Fibroblast of upper back skin (primary cell): ENCODE results near the gene USP12.
"Not testable (repeated sequence)": the region's sequence is repeated elsewhere in the genome, so short reads cannot be mapped to it uniquely, and the experiment has no call there.

Source experiments
- DNase-seq: peaks from one replicate; pipeline ENCODE4 v3.0.0-alpha.2; 2013

Gene USP12, protein sequence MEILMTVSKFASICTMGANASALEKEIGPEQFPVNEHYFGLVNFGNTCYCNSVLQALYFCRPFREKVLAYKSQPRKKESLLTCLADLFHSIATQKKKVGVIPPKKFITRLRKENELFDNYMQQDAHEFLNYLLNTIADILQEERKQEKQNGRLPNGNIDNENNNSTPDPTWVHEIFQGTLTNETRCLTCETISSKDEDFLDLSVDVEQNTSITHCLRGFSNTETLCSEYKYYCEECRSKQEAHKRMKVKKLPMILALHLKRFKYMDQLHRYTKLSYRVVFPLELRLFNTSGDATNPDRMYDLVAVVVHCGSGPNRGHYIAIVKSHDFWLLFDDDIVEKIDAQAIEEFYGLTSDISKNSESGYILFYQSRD

DNA sequence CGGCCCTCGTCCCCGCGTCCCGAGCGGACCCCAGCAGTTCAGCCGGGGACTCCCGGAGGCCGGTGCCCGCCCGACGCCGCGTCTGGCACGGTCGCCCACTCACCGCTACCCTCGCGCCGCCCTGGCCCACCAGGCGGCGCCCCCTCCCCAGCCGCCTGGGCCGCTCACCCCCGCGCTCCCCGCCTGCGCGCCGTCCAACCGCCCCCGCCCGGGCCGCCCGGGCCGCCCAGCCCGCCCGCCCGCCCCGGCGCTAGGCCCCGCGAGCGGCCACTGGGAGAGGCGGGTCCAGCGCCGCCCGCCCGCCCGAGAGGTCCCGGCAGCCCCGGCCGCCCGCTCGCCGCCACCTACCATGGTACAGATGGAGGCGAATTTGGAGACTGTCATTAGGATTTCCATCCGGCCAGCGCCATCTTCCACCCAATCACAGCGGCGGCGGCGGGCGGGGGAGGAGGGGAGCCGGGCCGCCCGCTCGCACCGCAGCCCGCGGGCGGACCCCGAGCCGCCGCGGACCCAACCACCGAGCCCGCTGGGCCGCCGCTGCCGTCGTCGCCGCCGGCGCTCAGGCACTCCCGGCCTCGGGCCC lies at the start of gene USP12:
USP12 (minus strand) TSS at position 568 of the 583 bp plus-strand sequence; CDS start at position 396, 172 bp downstream.
- DNase-seq: no peak

DNA sequence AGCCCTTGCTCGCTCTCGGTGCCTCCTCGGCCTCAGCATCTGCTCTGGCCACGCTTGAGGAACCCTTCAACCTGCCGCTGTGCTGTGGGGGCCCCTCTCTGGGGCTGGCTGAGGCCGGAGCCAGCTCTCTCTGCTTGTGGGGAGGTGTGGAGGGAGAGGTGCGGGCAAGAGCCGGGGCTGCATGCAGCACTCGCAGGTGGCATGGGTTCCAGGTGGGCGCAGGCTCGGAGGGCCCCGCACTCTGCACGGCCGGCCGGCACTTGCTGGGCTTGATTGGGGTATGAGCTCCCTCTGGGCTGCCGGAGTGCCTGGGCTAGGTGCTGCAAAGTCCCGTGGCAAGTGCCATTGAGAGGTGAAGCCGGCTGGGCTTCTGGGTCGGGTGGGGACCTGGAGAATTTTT lies 48.0 kb upstream of the USP12 start:
- no peak for DNase-seq

DNA sequence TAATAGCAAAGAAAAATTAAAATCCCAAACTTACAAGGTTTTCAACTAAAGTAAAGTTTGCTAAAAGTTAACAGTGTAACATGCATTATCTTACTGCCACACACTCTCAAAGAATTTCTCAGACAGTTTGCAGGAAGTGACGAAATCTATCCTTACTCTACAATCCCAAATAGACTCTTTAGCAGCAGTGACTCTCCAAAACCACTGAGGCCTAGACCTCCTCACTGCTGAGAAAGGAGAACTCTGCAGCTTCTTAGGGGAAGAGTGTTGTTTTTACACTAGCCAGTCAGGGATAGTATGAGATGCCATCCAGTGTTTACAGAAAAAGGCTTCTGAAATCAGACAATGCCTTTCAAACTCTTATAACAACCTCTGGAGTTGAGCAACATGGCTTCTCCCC lies 47.2 kb upstream of the USP12 start:
- not testable (repeated sequence) for DNase-seq

DNA sequence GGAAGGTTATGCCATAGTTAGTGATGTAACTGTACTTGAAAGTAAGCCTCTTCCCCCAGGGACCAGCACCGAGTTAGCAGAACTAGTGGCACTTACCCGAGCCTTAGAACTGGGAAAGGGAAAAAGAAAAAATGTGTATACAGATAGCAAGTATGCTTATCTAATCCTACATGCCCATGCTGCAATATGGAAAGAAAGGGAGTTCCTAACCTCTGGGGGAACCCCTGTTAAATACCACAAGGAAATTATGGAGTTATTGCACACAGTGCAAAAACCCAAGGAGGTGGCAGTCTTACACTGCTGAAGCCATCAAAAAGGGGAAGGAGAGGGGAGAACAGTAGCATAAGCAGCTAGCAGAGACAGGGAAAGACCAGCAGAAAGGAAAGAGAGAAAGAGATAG lies 46.2 kb upstream of the USP12 start:
- DNase-seq: not testable (repeated sequence)

DNA sequence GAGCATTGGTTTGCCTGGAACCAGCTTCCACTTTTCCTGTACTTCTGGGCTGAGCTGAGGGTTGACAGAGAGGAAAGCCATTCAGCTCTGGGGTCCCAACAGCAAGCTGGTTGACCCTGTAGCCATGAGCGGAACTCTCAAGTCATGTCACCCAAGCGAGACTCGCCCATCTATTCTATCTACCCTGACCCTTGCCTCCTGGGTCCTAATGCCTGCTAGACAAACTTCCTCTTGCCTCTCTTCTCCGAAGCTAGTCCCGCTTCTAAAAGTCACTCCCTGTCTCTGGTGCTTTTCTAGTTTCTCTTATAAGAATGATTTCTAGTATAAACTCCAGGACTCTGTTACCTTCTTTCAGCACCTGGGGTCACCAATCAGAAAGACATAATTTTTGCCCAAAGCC lies 41.8 kb upstream of the USP12 start:
- DNase-seq: not testable (repeated sequence)

DNA sequence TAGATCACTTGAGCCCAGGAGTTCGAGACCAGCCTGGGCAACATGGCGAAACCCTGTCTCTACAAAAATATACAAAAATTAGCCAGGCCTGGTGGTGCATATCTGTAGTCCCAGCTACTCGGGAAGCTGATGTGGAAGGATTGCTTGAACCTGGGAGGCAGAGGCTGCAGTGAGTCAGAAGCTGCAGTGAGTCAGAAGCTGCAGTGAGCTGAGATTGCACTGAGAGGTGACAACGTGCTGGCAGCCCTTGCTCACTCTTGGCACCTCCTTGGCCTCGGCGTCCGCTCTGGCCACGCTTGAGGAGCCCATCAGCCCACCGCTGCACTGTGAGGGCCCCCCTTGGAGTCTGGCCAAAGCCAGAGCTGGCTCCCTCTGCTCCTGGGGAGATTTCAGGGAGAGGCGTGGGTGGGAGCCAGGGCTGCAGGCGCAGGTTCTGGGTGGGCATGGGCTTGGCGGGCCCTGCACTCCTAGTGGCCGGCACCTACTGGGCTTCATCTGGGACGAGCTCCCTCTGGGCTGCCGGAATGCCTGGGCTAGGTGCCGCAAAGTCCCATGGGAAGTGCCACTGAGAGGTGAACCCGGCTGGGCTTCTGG lies 40.3 kb upstream of the USP12 start:
- peak; percentile 61 for DNase-seq

DNA sequence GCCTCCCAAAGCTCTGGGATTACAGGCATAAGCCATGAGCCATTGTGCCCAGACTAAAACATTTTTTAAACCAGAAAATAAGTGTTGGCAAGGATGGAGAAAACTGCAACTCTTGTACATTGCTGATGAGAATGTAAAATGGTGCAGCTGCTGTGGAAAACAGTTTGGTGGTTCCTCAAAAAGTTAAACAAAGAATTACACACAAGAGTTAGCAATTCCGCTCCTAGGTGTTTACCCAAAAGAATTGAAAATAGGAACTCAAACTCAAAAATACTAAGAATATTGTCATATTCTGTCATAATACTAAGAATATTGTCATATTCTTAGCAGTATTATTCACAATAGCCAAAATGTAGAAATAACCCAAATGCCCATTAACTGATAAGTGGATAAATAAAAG lies 39.7 kb upstream of the USP12 start:
- no peak for DNase-seq

DNA sequence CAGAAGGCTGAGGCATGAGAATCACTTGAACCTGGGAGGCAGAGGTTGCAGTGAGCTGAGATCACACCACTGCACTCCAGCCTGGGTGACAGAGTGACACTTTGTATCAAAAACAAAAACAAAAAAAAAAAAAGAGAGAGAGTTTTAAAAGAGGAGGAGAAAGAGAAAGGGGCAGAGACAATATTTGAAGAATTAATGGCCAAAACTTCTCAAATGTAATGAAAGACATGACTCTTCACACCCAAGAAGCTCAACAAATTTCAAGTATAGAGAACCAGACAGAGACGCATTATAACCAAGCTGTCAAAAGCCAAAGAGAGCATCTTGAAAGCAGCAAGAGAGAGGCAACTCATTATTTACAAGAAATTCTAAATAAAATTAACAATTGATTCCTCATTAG lies 36.9 kb upstream of the USP12 start:
- DNase-seq: no peak

DNA sequence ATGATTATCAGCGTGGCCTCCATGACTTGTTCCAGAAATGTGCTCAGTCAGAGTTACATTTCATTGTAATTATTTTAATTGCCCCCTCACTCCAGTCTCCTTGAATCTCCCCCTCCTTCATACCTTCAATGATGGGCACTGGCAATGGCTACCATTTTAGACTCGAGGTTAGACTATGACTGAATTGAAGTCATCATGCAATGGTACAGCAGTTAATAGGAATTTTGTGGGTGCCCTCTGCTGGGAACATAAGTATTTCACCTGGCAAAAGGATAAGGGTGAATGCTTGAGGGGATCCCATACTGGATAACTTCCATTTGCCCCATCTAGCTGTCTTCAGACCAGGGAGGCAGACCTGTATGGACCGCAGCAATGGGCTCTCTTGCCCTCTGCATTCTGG lies 32.2 kb upstream of the USP12 start:
- no peak for DNase-seq

DNA sequence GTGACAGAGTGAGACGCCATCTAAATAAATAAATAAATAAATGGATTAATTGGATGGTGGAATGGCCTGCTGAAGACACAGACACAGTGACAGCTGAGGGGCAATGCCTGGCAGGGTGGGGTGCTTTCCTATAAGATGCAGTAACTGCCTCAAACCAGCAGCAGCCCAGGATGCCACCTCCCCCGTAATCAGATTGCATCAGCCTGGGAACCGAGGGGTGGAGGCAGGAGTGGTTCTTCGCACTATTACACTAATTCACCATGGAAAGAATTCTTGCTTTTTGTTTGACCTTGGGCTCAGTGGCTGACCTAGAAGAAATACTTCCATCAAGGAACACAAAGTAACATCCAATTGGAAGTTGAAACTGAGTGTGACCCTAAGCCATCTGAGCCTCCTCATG lies 31.6 kb upstream of the USP12 start:
- DNase-seq: no peak

DNA sequence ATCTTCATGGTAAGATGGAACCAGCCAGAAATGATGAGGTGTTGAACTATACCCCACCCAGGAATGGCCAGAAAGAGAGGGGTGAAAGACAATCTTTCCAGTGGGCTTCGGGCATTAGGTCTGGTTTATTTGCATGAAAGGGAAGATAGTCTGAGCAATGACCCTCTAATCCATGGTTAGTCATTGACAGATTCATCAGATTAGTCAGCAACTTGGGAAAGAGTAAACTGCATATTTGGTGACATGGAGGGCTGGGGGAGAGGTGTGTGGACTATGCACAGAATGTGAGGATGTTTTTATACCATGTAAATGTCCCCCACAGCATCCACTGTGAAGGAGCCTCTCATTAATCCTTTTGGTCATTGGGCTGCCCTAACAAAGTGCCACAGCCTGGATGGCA lies 30.1 kb upstream of the USP12 start:
- peak; percentile 25 for DNase-seq

DNA sequence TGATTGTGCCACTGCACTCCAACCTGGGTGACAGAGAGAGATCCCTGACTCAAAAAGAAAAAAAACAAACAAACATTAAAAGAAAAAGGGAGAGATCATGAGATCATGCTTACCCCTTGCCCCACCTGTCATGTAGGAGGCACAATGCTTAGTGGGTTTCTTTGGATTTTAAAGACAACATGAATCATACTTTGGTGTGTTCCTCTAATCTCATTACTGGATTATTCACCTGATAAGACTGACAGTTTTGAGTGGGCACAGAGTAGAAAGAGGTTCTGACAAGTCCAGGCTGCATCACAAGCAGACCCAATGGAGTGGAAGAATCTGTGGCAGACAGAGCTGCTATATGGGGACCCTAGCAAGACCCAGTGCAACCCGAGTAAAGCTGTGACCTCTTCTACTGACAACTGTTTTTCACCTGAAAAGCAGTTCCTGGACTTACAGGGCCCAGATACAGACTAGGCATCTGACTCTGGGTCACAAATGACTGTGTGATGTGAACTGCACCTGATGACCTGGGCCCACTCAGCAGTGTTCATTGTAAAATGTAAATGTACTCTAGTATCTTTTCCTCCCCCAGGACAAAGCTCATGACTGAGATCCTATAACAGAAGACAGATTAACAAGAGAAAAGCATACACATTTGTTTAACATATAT lies 28.9 kb upstream of the USP12 start:
- DNase-seq: no peak

DNA sequence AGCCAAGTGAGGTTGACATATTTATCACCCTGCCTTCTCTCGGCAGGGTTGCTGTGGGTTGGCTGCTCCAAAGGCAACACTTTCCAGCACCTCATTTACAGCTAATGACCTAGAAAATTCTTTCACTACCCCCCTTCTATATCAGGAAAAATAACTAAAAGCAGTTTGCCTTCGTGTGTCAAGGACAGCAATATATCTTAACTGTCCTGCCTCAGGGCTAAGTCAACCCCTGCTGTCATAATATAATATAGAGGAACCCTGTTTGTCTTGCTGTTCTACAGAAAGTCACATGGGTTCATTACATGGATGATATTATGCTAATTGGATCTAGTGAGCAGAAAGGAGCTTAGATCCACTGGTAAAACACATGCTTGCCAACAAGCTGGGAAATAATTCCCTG lies 28.1 kb upstream of the USP12 start:
- DNase-seq: no peak

DNA sequence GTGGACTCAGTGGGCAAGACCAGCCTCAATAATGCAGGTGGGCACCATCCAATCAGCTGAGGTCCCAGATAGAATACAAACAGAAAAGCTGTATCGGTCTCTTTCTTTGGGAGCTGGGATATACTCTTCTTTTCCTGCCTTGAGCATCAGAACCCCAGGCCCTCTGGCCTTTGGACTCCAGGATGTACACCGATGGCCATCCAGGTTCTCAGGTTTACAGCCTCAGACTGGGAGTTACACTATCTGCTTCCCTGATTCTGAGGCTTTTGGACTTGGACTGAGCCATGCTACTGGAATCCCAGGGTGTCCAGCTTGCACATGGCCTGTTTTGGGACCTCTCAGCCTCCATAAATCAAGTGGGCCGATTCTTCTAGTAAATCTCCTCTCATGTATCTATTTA lies 27.6 kb upstream of the USP12 start:
- no peak for DNase-seq

DNA sequence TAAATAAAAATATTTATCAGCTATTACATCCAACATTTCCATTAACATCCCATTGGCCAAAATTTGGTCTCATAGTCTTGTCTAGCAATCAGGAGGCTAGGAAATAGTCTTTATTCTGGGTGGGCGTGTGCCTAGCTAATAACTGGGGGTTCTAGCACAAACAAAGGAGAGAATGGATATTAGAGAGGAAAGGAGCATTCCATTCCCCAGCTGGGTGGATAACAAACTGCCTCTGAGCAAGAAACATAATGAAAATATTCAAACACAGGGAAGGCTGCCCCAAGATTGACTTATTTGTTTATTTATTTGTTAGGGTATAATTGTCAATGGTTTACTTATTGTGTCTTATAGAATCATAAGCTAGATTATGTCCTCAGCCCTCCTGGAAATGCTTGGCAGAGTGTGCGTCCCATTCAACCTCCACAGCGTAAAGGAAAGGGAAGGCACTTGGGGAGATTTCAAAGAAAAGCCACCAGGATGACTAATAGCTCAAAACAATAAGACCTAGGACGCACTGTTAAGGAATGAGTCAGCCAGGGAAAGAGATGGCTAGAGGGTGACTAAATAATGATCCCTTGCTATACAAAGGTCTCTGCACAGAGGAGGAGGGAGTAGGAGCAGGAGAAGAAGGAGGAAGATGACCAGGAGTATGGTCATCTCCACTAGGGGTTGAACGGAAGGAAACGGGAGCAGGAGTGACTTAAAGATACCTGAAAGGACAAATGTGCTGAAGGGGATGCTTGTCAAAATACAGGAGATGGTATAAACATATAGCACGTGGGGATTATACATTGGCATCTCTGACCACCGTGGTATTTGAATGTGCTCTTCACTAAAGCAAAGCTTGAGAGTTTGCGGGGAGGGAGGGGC lies 23.5 kb upstream of the USP12 start:
- peak; percentile 89 for DNase-seq

DNA sequence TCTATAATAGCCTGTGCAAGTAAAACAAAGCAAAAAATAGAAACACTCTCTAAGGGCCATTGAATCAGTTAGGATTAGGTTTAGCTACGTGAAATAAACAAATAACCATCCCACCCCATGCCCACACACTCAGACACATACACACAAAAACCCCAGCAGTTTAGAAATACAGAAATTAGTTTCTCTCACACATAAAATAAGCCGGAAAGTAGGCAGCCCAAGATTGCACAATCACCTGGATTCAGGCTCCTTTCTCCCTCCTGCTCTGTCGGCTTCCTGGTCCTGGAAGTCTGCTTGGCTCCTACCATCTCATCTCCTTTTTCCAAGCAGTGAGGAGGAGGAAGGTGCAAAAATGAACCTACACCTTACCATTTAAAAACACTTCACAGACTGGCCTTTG lies 22.6 kb upstream of the USP12 start:
- no peak for DNase-seq

DNA sequence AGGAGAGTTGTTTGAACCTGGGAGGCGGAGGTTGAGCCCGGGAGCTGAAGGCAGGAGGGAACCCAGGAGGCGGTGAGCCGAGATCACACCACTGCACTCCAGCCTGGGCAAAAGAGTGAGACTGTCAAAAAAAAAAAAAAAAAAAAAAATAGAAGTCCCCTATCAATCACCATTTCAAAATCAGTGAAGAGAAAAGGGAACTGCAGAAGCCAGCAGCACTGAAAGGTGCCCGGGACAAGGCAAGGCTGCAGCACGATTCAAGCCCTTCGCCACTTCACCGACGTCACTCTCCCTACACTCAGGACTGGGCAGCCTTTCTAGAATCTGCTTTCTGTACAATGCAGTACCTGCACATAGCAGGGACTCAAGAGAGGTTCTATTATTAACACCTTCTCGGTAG lies 21.9 kb upstream of the USP12 start:
- no peak for DNase-seq

DNA sequence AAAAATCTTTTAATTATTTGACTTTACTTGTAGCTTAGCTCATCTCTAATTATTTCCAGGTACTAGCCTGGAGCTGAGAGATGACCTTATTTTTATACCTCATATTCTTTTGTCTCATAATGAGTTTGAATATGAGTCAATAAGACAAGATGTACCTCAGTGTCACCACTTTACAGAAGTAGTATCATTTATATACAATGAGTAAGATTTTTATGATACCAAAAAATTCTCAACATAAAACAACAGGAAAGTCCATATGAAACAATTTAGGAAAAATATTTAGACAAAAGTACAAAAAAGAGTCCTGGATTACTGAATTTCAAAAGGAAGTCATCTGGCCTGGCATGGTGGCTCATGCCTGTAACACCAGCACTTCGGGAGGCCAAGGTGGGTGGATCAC lies 21.4 kb upstream of the USP12 start:
- no peak for DNase-seq

DNA sequence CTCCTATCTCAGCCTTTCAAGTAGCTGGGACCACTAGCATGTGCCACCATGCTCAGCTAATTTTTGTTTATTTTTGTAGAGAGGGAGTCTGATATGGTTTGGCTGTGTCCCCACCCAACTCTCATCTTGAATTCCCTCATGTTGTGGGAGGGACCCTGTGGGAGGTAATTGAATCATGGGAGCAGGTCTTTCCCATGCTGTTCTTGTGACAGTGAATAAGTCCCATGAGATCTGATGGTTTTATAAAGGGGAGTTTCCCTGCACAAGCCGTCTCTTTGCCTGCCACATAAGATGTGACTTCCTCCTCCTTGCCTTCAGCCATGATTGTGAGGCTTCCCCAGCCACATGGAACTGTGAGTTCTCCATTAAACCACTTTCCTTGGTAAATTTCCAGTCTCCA lies 20.8 kb upstream of the USP12 start:
- DNase-seq: not testable (repeated sequence)

DNA sequence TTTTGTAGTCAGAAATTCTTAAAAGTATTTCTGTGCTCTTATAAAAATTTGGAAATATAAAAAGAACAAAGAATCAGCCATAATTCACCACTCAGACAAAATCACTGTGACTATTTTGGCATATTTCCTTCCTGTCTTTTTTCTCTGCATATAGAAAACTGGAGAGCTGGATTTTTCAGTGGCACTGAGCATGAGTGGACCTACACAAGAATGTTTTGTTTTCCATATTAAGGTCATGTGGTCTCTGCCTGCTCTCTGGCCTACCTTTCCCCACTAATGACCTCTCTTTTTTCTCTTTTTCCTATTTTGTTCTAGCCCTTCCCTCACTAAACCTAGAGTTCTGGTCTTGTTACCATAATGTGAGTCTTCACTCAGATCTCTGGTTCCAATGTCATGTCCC lies 17.6 kb upstream of the USP12 start:
- no peak for DNase-seq

DNA sequence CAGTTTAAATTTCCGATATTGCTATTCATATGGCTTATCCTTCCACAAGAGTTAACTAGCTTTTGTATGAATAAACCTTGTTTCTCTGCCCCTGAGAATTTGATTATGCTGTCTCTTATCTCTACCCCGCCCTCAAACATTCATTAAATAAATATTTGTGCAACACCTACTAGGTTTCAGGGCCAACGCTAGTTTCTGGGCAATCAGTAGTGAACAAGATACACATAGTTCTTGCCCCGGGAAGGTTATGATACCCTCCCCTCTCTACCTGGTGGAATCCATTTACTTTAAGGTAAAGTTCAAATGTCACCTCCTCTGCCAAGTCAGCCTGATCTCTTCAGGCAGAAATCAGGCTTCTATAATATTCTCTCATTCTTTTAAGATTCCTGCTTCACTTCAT lies 16.6 kb upstream of the USP12 start:
- DNase-seq: no peak

DNA sequence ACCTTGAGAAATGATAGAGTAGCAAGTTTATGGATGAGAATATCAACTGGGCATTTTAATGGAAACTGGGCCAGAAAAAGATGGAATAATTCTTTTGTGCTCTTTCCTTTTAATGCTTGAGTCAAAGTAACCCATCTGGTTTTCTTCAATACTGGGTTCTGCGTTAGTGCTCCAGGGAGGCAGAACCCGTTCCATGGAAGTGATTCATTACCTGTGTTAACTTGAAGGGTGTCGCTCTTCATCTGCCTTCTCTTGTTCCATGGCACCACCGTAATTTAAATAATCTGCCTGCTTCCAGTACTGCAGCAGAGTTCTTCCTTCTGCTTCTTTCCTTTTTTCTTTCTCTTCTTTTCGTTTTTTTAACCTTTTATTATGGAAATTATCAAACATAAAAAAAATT lies 14.7 kb upstream of the USP12 start:
- no peak for DNase-seq

DNA sequence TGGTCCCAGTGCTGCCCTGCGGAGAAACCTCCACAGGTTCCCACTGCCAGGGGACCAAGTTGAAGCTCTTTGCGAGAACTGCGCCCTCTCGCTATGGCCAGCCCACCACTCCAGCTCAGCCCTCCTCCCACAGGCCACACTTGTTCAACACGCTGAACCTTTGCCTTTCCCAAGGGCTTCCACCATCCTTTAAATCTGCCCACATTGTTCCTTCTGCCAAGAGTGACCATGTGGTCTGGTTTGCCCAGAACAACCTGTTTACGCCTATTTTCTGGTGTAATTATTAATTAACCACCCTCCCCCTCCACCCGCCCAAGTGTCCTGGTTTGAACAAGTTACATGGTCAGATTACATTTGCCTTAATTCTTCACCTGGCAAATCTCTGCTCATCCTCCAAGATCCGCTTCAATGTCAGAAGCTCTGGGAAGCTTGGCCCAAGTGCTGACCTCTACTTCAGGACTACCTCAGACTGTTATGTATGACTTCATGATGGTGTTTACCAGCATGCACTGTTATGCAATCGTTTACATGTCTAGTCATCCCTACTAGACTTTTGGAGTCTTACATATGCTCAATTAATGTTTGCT lies 12.0 kb upstream of the USP12 start:
- no peak for DNase-seq
